Eye (tissue), 1 donor: Measurements from ENCODE around the gene NETO2.
"Not testable (repeated sequence)": the region's sequence is repeated elsewhere in the genome, so short reads cannot be mapped to it uniquely, and the experiment has no call there.

Source experiments
- DNase-seq: peaks from one replicate; pipeline ENCODE4 v3.0.0-alpha.2; 2015

The NETO2 gene

GRCh38 chr16:47143677-47144558, at the start of gene NETO2:
NETO2 (minus strand) TSS chr16:47143945; CDS start chr16:47143612, 333 bp downstream.
- DNase-seq: peak; percentile 88

- no peak for DNase-seq
Observed at GRCh38 chr16:47182318-47182717, 38.6 kb upstream of the NETO2 start.

- not testable (repeated sequence) for DNase-seq
Observed at GRCh38 chr16:47181066-47181465, 37.3 kb upstream of the NETO2 start.

- no peak for DNase-seq
Observed at GRCh38 chr16:47180073-47180472, 36.3 kb upstream of the NETO2 start.

- no peak for DNase-seq
Observed at GRCh38 chr16:47175152-47175551, 31.4 kb upstream of the NETO2 start.

- no peak for DNase-seq
Observed at GRCh38 chr16:47162670-47163420, 19.1 kb upstream of the NETO2 start.

GRCh38 chr16:47161464-47161863, 17.7 kb upstream of the NETO2 start:
- no peak for DNase-seq

GRCh38 chr16:47160422-47160821, 16.7 kb upstream of the NETO2 start:
- DNase-seq: no peak

GRCh38 chr16:47158992-47159391, 15.2 kb upstream of the NETO2 start:
- DNase-seq: no peak

- DNase-seq: no peak
Observed at GRCh38 chr16:47156680-47157215, 13.0 kb upstream of the NETO2 start.

GRCh38 chr16:47152501-47152900, 8.8 kb upstream of the NETO2 start:
- DNase-seq: not testable (repeated sequence)

- no peak for DNase-seq
Observed at GRCh38 chr16:47150067-47150466, 6.3 kb upstream of the NETO2 start.

GRCh38 chr16:47144559-47144877, 773 bp upstream of the NETO2 start:
- DNase-seq: no peak

- peak; percentile 92 for DNase-seq
Observed at GRCh38 chr16:47142821-47143676, 696 bp downstream of the NETO2 start.

GRCh38 chr16:47142486-47142820, 1.3 kb downstream of the NETO2 start:
- peak; percentile 71 for DNase-seq

- DNase-seq: peak; percentile 95
Observed at GRCh38 chr16:47141773-47142485, 1.8 kb downstream of the NETO2 start.

GRCh38 chr16:47140686-47141085, 3.1 kb downstream of the NETO2 start:
- peak; percentile 6 for DNase-seq

- peak; percentile 16 for DNase-seq
Observed at GRCh38 chr16:47139561-47140185, 4.1 kb downstream of the NETO2 start.

- not testable (repeated sequence) for DNase-seq
Observed at GRCh38 chr16:47137925-47138324, 5.8 kb downstream of the NETO2 start.

- DNase-seq: no peak
Observed at GRCh38 chr16:47136099-47136842, 7.5 kb downstream of the NETO2 start.

- no peak for DNase-seq
Observed at GRCh38 chr16:47134550-47134949, 9.2 kb downstream of the NETO2 start.
